T-helper 1 cell (primary cell): Measurements from ENCODE around the gene ATG2A.

Source experiments
- DNase-seq, 5 donors: peaks; one replicate each; pipeline ENCODE4 v3.0.0-alpha.2; 2012 to 2020

Gene ATG2A

DNA sequence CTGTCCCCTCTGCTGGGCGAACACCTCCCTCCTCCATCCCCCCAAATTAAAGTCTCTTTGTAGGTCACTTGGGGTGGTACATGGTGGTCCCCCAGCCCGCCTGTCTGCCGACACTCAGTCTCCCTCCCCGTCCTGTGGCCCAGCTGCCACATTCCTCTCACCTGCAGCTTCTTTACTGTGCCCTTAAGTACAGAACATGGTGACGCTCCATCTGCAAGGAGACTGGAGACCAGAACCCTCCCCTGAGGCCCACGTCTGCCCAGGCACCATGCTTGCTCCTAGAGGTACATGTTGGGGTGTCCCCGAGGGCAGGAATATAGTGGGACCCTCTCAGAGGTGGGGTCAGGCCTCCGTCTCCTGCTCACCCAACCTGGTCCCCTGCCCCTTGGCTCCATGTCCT lies 33.0 kb downstream of the ATG2A start:
- no peak for DNase-seq

GRCh38 chr11:64883575-64883974 lies 33.4 kb downstream of the ATG2A start:
- no peak for DNase-seq

DNA sequence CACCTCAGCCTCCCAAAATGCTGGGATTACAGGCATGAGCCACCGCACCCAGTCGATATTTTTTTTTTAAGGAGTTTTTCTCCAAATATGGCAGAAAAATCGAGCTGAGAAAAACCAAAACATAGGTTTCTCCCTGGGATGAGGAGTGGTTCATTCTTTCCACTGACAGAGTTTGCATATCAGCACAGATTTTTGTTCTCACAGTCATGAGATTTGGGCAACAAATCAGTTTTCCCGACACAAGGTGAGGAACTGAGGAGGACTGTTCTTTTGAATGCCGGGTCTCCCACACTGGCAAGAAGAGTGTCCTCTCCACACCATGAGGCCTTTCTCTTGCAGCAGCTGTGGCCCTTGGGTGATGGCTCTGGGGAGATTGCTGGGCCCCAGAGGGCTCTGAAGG lies 34.8 kb downstream of the ATG2A start:
- no peak for DNase-seq

GRCh38 chr11:64881476-64881875 lies 35.5 kb downstream of the ATG2A start:
- DNase-seq = no peak

DNA sequence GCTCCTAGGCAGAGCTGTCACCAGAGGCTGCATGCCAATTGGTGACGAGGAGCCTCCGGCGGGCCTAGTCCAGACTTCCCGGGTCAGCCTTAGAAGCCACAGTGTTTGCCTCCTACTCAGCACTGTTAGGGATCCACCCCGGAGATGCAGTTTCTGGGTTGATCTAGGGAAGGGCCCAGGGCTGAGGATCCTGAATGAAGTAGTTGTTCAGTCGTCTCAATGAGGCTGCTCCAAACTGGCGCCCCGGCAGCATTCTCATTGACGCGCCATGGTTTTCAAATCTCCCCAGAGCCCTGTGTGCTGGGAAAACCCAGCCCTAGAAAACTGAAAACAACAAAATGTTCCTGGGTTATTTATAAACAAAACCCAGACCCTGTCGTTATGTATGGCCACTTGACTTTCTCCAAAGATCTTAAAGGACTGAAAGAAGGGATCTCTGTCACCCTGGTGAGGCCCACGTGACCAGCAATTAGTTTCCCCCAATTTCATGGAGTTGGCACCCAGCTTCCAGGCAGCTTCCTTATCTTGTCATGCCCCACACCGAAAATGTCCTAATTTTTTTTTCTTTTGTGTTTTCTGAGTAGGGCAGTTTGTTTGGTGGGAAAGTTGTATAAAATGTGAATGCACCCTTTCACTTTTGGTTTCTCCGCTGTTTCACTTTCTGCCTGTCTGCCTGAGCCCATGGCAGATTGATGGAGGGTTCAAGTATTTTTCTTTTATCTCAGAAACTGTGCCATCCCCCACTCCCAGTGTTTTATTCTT lies 36.6 kb downstream of the ATG2A start:
- peak in 1 of 5 donors; percentile 57 for DNase-seq

GRCh38 chr11:64879244-64879900 lies 37.6 kb downstream of the ATG2A start:
- no peak for DNase-seq

DNA sequence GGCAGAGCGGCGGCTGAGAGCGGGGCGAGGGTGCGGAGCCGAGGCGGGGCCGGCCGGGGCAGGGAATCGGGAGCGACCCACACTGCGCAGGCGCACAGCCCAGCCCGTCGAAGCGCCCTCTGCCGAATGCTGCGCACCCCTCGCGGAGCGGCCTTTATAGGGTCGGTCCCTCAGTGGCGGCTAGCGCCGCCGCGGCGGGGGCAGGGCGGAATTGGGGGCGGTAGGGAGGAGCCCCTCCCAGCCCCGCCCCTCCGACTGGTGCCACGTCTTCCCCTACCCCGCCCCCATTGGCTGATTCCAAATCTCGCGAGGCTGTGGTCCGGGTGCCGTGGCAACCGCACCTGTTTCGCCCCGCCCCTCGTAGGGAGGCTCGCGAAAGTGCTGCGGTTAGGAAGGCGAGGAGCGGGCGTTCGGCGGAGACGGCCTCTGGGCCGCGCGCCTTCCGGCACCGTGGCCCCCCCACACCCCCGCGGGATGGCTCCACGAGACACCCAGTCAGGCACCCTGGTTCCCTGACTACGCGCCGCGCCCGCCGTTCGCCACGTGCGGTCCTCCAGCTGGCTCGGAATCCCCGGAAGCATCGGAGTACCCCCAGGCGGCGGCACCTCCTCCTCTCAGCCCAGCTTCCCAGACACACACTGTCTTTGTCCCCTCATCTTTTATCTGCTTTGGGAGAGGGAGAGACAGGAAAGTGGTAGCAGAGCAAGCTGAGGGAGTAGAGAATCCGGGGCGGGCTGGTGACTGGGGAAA lies 38.3 kb downstream of the ATG2A start, which contains the start of gene EHD1:
Gene EHD1 (minus strand): TSS at position 128 of the 750 bp plus-strand sequence. CDS start 157 bp downstream, outside the sequence.
- peak; percentile 99 to 100 (median 100) for DNase-seq

DNA sequence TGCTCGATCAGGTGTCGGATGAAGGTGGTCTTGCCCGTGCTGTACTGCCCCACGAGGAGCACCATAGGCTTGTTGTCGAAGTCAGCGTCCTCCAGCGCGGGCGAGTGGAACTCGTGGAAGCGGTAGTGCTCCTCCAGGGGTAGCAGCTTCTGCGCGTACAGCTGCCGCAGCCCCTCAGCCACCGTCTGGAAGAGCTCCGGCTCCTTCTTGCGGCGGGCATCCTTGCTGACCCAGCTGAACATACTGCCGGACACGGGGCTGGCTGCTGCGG lies 38.9 kb downstream of the ATG2A start:
- no peak for DNase-seq

DNA sequence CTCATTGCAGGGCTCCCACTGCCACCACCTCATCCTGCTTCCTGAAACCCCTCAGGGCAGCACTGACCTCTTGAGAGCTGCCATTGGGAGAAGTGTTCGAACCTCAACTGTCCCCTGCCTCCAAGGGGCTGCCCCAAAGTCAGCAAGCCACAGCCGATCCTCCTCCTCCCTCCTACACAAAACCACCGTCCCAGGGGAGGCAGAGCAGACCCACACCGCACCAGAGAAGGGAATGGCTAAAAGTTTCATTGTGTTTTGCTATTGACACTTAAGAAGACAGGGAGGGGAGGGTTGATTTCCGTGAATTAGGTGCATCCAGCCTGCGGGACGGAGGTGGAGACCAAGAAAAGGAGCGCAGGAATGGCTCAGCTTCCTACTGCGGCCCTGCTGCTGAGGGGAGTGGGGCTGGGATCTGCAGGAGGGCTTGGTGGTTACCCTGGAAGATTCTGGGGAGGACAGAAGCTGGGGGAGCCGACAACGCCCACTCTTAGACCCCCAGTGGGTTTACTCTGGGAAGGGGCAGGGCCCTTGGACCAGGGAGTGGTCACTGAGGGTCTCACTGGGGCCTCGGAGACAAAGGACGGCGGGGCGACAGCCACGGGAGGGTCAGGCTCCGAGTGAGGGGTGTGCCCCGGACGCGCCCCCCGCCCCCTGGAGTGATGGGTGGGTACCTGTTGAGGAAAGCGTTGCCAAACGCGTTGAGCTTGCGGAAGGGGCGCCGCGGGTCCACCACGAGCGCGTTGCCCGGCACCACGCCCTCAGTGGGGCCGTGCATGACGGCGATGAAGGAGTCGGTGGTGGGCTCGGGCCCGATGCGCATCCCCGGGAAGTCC lies 39.4 kb downstream of the ATG2A start:
- no peak for DNase-seq

- DNase-seq = no peak
These were observed 40.1 kb downstream of the ATG2A start for GRCh38 chr11:64876835-64877341.

DNA sequence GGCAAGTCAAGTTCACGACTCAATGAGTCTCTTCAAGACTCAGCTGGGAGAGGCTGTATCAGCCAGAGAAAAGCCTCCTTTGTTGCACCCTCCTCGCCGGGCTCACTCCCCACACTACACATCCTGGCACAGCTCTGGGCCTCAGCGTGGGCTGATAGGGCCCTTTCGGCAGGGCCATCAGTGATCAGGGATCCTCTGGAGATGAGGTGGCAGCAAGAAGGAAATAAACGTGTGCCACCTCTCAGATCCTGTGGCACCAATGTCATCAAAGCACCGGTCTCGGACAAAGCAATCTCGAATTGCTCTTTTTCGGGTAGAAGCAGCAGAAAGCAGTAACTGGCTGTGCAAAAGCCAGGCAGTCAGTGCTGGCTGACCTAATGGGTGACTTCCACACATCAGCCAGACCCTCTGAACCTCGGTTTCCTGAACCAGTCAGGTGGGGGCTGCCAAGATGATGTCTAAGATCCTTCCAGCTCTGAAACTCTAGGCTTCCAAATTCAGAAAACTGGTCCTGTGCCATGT lies 40.7 kb downstream of the ATG2A start:
- peak in 1 of 5 donors; percentile 61 for DNase-seq

GRCh38 chr11:64875369-64876228 lies 41.4 kb downstream of the ATG2A start:
- DNase-seq = no peak

DNA sequence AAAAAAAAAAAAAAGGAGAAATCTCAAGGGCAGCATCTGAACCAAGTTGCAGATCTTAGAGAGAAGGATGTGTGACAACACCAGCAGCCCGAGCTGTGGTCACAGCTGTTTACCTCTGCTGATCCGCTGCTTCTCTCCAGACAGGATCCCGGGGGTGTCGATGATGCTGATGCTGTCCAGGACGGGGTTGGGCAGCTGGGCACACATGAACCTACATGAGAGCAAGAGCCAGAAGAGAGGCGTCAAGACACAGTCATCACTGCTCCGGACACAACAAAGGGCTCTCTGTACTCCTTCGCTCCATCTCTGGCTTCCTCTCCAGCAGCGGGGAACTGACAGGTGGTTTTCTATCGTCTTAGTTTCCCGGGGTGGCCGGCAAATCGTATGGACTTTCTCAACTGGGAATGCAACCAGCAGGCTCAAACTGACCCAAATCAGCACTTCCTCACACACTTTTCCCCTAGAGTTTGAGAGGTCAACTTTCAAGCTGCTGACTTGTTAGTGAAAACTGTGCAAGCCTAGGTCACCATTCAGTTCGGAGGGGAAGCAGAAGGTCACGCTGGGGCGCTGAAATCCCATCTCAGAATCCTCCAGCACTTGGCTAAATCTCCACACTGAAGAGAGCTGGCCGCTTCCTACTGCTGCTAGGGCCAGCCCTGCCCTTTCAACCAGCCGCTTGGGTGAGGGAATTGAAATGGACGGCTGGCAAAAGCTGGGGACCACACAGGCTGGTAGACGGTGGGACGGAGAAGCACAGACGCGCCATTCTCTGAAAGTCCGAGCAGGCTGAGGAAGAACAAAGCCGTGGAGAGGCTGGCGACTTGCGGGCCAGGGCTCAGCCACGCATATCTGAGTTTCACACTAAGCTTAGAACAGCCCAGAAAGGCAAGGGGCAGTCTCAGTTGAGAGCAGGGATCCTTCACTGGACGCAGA lies 42.4 kb downstream of the ATG2A start:
- DNase-seq = peak in 2 of 5 donors; percentile 43 to 48

DNA sequence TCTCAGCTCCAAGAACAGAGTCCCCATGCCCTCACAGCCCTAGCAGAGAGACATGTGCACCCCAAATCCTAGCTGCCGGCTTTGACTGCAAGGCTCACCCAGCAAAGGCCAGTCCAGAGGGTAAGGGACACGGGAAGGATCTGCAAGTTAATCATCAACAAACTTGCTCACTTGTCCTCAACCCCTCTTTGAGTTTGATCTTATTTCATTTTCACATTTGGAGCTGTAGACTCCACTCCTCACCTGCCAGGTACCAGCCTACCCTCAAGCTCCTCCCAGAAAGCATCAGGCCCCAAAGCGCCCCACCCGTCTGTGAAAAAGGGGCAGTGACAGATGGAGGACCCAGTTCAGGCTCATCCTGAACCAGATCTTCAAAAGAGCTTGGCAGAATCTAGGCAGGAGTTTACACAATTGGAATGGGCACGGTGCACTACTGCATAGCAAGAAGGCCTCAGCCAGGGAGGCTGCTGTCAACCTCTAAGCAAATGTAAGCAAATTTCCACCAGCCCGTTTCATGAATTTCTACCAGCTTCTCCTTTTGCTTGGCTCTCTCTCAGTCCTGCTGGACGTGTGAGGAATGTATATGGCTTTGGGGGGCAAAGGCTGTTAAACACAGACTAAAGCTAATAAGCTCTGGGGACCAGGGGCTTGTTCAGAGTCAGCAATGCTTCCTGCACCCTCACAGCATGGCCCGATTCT lies 44.1 kb downstream of the ATG2A start:
- no peak for DNase-seq

- no peak for DNase-seq
These were observed 45.5 kb downstream of the ATG2A start for GRCh38 chr11:64871492-64871891.

GRCh38 chr11:64870893-64871466 lies 46.0 kb downstream of the ATG2A start:
- no peak for DNase-seq

DNA sequence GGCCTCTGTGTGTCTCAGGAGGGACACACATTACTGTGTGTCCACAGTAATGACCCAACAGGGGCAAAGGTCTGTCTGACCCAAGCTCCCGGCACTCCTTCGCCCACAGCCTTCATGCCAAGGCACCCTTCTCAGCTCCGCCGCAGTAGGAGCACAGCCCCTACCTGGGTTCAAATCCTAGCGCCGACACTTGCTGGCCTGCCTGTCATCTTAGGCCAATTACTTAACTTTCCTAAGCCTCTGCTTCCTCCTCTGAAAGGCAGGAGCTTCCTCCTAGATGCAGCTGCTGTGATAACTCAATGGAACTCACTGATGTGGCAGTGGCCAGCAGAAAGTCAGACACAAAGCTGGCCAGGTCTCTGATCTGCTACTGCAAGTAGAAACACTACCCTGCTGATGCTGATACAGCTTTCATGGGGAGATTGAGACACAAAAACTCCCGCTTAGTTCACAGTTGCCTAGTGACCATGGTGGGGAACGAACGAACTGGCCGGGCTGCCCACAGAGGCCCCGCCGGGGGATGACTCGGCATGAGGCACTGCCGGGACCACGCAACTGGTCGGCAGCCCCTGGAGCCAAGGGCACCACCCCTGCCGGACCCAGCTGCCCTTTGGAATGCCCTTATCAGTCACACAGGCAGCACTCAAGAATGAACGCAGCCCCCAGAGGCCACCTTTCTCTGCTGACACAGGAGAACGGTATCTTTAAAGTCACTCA lies 46.7 kb downstream of the ATG2A start:
- no peak for DNase-seq

- no peak for DNase-seq
These were observed 47.3 kb downstream of the ATG2A start for GRCh38 chr11:64869571-64870175.
